ENCODE results near the gene SMIM20.

DNA sequence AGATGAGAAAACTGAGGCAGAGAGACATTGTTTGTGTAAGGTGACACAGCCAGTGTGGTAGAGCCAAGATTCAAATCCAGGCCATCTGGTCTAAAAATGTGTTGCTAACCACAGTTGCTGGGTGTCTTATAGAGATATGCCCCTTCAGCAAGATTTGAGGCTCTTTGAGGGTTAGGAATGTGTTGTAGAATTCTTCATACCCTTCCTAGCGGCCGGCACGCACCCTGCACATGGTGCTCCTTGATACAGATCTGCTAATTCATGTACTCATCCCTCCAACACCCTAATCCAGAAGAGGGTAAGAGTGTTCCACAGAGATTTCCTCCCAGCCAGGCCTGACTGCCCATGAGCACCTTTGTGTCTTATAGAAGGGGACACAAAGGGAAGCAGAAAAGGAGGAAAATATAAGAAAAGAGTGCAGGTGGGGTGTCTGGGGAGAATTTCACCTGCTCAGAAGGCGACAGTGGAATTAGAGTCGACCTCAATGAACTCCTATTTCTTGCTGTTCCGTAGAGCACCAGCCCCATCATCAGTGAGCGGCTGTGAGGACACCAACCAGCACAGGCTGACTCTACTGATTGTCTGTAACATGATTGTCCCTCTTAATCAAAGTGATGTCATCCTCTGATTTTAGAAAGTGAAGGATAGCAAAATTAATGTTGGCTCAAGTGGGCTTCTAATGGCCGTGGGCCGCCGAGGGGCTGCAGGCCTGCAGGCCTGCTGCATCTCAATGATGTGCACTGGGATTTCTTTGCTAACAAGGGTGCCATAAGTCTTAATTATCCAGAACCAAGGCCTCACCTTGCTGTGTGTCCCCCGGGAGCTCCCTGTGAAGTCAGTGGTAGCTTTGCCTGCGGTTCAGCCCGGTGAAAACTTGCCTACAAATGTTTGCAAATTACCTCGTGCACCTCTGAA lies 24.2 kb upstream of the SMIM20 start:
- TF ChIP-seq, protein P1, sequence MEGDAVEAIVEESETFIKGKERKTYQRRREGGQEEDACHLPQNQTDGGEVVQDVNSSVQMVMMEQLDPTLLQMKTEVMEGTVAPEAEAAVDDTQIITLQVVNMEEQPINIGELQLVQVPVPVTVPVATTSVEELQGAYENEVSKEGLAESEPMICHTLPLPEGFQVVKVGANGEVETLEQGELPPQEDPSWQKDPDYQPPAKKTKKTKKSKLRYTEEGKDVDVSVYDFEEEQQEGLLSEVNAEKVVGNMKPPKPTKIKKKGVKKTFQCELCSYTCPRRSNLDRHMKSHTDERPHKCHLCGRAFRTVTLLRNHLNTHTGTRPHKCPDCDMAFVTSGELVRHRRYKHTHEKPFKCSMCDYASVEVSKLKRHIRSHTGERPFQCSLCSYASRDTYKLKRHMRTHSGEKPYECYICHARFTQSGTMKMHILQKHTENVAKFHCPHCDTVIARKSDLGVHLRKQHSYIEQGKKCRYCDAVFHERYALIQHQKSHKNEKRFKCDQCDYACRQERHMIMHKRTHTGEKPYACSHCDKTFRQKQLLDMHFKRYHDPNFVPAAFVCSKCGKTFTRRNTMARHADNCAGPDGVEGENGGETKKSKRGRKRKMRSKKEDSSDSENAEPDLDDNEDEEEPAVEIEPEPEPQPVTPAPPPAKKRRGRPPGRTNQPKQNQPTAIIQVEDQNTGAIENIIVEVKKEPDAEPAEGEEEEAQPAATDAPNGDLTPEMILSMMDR (conservative IDR thresholded peaks at IDR 0.05; ENCODE audit: low read depth, low read length), result no peak
- TF ChIP-seq MAFK (IDR thresholded peaks at IDR 0.05; ENCODE audit: low read depth, low read length) (no peak), POLR2A (IDR thresholded peaks at IDR 0.05; ENCODE audit: low read depth, low read length) (no peak)

All from IMR-90 (cell line).